ENCODE measurements around the gene TBXT.
"Not testable (repeated sequence)": the region's sequence is repeated elsewhere in the genome, so short reads cannot be mapped to it uniquely, and the experiment has no call there.

The TBXT gene

DNA sequence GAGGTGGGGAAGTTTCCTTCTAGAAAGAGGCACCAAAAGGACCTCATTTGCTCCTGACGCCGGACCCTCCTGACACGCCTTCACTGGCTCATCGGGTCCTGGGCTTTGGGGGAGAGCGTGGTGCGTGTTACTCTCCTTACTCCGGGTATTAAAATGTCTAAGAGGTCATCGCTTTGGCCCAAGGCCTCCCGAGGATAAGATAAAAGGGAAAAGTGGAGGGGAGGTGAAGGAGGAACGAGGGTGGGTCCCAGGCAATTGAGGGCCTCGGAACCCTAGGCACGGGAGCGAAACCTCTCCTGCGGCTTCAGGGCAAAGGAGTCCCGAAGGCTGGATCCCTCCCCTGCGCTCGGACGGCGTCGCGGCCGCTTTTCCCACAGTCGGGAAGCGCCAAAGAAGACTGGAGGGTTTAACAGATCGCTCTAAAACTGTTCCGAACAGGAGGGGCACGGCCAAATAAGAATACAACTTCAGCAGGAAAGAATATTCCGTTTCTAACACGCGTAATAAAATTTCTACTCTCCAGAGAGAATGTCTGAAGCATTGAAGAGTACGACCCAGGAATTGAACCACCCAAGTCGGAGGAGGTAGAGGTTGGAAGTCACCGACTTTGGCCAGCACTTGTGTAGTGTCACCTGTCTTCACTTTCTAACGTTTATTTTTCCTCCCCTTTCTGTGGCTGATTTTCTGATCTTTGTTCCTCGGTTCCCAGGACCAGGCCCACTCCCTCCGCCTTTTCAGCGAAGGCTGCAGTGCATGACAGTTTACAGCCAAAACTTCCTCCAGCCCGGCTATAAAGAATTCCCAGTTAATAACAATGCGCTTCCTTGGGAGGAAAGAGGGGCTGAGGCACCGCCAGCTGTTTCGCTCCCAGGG, 2.1 kb upstream of the TBXT start:
- DNase-seq = no peak

DNA sequence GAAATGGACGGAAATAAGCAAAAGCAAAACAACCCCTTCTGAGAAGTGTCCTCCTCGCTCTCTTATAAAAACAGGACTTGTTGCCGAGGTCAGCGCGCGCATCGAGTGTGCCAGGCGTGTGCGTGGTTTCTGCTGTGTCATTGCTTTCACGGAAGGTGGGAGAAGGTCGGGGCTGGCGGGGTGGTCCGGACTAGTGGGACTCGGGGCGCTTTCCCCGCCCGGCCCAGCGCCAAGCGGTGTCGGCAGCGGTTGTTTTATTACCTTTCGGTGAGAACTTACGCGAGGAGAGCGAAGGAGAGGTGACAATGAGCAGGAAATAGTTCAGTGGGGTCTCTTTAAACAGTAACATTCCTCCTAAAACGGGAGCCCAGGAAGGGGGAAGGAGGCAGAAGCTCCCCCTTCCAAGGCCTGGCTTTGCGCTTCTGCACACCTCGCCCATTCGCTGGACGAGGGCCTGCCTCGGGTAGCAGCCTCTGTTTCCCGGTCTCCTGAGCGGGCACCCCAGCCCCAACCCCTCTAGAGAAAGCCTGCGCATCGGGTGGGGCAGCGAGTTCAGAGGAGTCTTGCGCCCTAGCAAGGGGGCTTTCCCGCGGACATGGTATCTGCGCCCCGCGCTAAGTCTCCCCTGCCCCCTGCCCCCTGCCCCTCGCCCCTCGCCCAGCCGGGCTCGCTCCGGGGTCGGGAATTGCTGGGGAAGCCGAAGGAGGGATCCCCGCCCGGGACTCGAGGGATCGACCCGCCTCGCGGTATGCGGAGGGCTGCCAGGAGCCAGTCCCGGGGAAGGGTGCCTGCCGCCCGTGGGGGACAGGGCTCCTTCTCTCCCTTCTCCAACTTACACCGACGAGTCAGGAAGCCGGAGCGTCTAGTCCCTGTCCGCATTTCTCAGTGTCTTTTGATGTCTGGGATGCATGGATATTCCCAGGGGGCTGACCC, 1.2 kb upstream of the TBXT start:
- DNase-seq = no peak

DNA sequence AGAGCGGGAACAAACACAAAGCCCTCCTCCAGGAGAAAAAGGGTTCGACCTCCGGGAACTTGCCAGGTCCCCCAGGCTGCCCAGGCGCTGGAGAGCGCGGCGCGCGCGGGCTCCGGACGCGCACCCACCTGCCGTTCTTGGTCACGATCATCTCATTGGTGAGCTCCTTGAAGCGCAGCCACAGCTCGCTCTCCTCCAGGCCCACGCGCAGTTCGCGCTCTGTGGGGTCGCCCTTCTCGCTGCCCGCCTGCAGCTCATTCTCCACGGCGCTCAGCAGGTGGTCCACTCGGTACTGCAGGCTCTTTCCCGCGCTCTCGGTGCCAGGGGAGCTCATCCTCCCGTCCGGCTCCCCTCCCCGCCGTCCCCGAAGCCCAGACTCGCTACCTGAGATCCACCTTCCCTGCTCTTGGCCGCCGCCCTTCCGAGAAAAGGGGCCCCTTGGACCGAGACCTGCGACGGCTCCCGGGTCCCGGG, 356 bp downstream of the TBXT start:
- DNase-seq = no peak

DNA sequence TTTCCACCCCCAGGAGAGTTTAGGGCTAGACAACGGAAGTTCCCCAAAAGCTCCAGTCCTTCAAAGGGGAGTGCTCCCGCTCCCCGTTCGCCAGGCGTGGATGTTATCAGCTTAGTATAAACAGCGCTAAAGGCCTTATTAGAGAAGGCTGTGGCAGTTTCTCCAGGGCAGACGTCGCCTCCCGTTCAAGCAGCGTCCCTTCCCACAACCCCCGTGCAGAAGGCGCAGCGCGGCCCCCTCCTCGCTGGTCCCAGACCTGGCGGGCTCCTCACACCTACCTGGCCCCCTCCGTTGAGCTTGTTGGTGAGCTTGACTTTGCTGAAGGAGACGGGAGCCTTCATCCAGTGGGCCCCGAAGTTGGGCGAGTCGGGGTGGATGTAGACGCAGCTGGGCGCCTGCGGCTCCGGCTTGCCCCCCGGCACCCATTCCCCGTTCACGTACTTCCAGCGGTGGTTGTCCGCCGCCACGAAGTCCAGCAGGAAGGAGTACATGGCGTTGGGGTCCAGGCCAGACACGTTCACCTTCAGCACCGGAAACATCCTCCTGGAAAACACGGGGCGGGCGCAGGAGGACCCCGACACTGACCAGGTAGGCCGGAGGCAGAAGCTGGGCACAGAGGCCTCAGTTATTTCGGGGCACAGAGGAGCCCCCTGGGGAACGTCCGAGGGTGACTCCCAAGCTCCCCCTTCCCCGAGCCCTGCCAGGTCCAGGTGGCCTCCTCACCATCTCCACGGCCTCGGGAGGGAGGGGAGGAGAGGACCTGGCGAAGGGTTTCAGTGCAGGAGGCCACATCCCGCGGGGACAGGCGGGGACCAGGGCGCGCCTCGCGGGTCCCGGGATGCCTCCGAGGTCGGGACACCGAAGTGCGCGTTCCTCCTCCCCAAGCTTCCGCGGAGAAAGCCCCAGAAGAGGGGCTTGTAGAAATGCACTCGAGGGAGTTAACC, 1.1 kb downstream of the TBXT start:
- no peak for DNase-seq

DNA sequence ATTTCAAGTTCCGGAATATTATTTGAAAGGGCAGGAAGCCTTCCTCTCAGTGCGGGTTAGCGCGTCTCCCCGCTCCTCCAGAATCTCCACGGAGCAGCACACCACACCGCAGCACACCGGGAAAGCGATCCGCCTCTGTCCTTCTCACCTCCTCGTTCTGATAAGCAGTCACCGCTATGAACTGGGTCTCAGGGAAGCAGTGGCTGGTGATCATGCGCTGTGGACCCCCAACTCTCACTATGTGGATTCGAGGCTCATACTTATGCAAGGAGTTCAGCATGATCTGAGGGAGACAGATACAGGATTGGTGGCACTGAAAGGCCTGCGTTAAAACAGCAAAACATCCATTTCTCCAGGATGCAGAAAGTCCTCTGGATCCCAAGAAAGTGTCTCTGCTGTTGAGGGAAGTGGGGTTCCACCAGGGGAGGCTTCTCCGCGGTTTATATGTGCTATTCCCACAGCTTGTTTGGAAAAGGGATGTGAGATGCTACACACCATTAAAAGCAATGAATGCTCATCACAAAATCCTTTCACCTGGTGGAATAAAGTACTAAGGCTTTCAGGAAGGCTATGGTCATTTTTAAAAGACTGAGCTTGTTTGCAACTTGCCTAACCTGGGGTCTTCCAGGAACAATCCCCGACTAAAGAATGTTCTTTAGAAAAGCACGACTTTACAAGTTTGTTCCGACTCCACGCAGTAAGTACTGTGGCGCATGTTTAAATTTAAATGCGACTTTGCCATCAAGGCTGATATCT, 1.9 kb downstream of the TBXT start:
- DNase-seq = no peak

DNA sequence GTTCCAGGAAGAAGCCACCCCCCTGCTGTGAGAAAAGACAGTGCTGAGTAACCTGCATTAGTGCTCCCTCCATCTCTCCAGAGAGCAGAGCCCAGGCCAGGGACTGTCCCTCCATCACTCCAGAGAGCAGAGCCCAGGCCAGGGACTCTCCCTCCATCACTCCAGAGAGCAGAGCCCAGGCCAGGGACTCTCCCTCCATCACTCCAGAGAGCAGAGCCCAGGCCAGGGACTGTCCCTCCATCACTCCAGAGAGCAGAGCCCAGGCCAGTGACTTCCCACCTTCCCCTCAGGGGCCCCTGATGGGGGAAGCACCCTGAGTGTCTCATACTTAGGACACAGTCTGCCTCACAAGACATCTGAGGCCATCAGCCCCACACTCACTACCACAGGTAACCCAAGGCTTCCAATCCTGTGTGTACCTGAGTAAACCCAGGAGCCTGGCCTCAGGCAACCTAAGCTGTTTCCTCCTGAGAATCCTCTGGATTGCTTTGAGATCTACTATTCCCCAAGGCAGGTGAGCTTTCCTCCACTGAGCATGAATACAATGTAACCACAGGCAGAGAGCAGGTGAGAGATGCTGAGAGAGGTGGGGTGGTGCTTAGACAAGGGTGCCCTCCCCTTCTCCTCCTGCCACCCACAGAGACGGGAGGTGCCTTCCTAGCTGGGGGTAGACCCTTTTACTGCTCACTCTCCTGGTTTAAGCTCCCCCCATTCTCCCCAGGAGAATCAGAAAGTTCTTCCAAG, 4.9 kb downstream of the TBXT start:
- no peak for DNase-seq

DNA sequence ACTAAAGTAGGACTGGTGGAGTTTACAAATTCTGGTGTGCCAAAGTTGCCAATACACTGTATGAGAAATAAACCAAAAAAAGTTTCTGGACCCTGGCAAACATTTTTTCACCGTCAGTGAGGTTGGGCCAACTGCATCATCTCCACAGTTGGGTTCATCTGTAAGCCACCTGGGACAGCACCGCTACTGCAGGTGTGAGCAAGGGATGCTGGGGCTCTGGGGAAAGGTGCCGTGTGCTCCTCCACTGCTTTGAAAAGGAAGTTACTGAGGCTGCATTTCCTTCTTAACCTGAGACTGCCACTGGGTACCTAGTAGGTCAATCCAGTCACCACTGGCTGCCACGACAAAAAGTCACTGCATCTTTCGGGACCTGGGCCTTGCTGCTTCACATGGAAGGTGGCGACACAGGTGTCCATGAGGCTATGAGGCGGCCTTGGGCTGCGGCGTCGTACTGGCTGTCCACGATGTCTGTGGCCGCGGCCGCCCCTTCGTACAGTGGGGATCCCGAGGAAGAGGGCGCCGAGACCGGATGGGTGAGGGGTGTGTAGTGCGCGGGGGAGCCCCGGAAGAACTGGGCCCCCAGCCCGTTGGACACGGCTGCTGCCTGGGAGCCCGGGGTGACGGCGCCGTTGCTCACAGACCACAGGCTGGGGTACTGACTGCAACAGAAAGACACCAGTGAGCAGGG, 9.6 kb downstream of the TBXT start:
- no peak for DNase-seq

DNA sequence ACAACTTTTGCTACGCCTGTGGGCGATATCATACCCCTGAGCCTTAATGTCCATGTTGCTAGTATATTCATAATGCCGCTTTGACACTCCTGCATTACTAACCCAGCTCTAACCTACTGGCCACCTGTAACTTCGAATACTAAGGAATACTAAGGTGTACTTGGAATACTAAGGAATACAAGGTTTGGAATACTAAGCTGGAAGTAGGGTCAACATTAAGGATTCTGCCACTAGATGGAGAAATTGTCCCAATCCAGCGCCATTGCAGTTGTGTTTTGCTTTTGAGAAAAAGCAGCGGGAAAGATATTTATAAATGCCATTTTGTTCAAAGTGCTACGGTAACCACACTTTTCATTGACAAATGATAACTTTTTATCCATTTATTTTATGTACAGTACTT, 10.7 kb downstream of the TBXT start:
- no peak for DNase-seq

DNA sequence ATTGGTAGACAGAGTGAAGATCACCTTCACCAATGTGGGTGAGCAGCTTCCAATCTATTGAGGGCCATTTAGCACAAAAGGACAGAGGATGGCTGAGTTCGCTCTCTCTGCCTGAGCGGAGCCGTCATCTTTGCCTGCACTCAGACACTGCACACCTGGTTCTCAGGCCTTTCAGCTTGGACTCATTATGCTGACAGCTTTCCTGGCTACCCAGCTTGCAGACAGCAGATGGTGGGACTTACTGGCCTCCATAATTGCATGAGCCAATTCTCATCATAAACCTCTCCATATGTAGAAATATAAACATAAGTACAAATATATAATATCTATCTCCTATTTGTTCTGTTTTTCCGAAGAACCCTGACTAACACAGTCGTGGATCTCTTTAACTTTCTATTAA, 13.7 kb downstream of the TBXT start:
- no peak for DNase-seq

DNA sequence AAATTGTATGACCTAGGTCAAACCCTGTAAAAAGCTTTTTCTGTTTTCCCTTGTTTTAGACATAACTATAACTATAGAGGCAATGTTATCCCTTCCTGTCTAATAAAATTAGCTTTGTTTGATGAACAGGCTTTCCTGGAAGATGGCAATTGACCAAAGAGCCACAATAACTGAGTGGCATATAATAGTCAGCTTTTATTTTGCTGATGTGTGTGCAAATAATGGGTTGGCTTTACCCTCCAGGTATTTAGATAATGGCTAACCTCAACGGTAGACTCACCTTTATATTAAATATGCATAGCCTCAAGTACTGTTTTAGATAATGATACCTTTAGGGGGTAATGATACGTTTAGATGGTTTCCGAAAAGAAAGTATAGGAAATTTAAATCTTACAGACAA, 15.0 kb downstream of the TBXT start:
- DNase-seq = no peak

DNA sequence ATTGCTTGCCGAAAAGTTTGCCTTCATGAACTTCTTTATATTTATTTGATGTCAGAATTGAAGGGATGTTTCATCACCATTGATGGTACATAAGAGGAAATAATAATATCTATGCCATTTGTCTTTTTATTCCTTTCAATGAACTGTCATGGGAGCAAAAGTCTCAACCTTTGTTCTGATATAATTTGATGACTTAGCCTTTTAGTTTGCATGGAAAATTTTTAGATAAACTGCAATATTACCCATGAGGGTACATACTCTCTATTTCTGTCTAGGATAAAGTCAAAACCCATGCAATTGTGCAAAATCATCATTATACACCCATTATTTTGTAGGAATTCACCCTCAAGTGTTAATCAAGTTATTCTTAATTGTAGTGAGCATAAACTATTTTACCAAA, 15.9 kb downstream of the TBXT start:
- DNase-seq = no peak

DNA sequence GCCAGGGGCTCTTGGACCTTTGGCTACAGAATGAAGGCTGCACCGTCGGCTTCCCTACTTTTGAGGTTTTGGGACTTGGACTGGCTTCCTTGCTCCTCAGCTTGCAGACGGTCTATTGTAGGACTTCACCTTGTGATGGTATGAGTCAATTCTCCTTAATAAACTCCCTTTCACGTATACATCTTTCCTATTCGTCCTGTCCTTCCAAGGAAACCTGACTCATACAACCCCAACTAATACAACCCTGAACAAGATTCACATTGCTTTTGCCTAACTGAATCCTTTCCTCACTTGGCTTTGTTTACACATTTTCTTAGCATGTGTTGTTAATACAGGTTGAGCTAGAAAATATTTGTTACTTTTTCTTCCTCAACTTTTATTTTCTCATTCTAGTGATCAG, 21.9 kb downstream of the TBXT start:
- DNase-seq = no peak

DNA sequence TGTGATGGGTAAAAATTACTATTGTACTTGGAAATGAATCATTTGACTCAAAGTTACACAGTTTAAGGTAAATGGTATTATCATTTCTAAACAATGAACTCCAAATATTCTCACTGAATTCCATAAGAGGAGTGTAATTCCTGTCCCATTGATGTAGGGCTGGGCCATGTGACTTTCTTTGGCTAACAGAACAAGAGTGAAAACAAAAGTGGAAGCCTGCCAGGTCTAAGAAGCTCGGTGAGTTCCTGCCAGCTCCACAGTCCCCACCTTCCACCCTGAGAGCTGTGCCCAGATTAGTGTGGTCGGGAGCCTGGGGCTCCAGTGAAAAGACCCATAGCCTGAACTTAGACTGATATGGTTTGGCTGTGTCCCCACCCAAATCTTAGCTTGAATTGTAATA, 24.6 kb downstream of the TBXT start:
- DNase-seq = no peak

DNA sequence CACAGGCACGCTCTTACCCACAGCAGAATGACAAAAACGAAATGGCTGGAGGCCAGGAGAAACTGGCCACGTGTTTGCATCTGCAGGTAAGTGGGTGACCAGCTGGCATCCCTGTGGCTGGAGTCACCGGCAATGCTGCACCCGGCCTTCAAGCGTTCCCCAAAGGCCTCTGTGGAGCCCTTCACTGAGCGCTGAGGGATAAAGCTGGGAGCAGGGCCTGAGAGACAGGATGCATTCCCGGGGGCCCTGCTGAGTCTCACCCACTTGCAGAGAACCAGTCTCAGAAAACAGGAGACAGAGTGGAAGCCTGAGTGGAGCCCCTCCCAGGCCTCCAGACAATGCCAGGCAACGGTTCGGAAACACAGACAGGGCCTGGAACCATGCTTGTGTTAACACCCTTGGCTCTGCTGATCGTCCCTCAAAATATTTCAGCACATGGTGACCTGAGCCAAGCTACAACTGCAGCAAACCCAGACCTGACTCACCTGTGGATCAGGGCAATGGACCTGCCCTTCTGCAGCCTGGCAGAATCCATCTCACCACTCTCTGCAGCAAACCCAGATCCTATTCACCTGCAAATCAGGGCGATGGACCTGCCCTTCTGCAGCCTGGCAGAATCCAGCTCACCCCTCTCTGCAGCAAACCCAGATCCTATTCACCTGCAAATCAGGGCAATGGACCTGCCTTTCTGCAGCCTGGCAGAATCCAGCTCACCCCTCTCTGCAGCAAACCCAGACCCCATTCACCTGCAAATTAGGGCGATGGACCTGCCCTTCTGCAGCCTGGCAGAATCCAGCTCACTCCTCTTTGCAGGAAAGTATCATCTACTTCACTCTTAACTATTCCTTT, 39.8 kb downstream of the TBXT start:
- DNase-seq = no peak

DNA sequence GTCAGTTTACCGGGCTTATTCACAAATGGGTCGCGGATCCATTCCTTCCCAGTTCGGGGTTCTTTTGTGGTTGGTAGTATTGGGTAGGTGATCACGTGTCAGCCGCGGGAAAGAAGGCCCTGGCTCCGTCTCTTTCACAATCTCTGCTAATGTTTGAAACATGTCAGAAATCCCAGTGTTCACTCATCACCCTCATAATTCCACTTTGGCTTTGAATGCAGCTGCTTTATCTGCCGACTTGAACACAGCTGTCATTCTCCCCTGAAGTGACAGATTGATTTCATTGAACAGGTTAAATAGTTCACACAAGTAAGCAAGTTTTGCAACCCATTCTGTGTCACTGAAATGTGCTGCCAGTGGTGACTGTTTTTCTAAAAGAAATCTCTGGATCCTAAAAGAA, 44.5 kb downstream of the TBXT start:
- not testable (repeated sequence) for DNase-seq

DNA sequence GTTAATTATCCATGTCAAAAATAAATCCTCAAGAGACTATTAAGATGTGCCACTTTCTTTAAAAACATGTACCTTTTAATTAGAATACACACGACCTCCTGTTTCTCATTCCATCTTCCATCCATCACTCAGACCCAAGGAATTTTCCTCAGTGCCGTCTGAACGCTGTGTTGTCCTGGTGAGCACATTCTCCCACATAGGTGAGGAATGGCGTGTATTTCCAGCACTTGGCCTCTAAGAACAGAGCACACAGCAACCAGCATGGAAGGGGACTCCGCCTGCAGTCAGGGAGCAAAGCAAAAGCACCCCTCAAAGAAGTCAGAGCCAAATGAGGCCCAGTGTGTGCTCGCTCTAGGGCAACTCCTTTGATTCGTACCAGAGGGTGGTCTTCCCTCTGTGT, 45.9 kb downstream of the TBXT start:
- DNase-seq = no peak

DNA sequence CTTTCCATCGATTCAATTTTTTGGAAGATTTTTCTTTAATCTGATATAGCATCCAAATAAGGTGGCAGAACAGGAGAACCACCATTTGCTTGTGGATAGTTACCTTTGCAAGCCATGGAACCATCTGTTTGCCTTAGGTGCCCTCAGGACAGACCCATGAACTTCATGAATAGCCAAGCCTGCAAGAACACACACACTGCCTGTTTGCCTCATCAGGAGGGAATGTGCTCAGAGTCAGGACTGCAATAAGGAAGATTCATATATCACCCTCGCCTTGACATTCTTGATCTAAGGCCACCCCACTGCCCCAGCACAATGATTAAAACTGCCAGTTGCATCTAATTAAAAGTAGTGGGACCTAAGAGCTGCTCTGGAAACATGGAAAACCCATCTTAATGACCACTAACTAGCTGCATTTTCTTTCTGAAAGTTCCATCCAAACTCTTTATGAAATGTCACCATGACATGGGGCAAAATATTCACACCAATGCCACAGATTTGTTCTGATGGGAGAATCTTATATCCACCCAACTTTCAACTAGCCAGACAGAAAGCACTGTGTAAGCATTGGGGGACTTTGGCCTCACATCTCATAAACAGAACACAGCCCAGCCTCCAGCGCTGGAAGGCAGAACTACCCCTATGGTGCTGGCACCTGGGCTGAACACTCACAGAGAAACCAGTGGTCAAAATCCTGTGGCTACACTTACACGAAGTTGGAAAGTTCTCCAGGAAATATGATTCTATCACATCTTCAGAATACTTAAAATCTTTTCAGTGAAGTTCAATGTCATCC, 48.3 kb downstream of the TBXT start:
- no peak for DNase-seq

DNA sequence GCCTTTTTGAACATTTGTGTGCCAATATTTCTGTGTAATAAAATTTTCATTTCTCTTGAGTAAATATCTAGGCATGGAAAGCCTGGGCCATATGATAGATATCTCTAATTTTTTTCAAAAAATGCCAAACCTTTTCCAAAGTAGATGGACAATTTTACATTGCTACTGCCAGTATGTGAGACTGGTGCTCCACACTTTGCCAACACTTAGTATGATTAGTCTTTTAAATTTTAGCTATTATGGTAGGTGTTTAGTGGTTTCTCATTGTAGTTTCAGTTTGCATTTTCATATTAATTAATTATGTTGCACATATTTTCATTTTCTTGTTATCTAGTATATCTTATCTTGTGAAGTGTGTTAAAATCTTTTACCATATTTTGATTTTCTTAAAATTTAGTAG, 52.0 kb downstream of the TBXT start:
- no peak for DNase-seq

DNA sequence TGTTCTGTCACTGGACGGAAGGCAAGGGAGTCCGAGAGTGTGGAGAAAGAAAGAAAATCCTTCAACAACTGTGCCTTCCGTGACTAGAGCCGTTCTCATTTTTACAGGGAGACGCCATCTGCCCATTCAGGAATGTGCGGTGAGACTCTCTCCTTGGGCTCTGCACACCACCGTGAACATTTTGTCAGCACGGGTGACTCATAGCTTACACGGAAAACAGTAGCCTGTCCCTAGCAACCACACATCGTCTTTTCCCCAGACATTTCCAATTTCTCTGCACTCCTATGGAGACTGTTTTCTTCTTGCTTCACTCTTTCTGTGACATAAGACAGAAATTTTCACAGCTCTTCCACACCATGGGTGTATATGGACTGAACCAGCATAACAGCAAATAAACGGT, 55.1 kb downstream of the TBXT start:
- no peak for DNase-seq
